ENCODE results near the gene MAOB. TPM values are rescaled to one million over a fixed set of nuclear protein-coding genes. Genes with fewer than 3 reads are reported as not detected.

MAOB gene
- total RNA-seq, 1 experiment from 2014 or later, result 1.1 TPM

DNA sequence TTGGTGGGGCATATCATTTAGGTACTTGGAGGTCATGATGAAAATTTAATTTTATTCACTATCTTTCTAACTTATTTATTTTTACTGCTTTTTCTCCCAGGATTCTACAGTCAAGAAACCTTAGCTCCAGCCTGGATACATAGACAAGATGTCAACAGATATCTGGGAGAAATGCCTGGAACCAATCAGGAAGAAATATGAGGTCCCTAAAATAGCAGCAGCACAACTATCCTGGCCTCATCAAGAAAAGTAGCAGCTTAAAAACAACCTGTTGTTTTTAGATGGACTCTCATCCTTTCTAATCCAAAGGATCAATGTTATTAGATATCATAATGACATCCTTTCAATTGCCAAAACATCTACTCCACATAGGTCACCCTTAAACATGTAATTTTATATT lies 54.5 kb downstream of the MAOB start:
- Histone ChIP-seq H2BK15ac (ENCODE audit: low read depth, low read length) (no peak overlapping the region), H4K91ac (ENCODE audit: insufficient read length, low read depth, low read length) (no peak overlapping the region), H4K8ac (replicated peaks; ENCODE audit: insufficient read length, low read depth, low read length) (no peak overlapping the region), H4K5ac (ENCODE audit: insufficient read length, low read depth, low read length) (no peak overlapping the region), H2BK20ac (ENCODE audit: low read depth, low read length, poor library complexity, severe bottlenecking) (no peak overlapping the region), H3K18ac (ENCODE audit: insufficient read length, low read depth, low read length) (no peak overlapping the region), H3K23ac (ENCODE audit: insufficient read length, low read depth, low read length) (no peak overlapping the region), H3K56ac (ENCODE audit: insufficient read length, low read depth, low read length) (no peak overlapping the region), H2AFZ (ENCODE audit: low read length) (no peak overlapping the region), H3K9ac (ENCODE audit: extremely low read depth, insufficient read length, low read length) (no peak overlapping the region), H3K4me1 (ENCODE audit: insufficient read depth, low read length) (peaks cover 4% of the 10 kb centered on the region; the same call in 1 of the 2 replicates), H2BK12ac (ENCODE audit: insufficient read length, low read depth, low read length) (no peak overlapping the region), H3K4ac (ENCODE audit: low read depth, low read length) (no peak overlapping the region), H3T11ph (ENCODE audit: low read length) (no peak overlapping the region), H3K79me1 (ENCODE audit: insufficient read depth, low read depth, low read length, poor library complexity, severe bottlenecking) (no peaks in the 10 kb centered on the region), H3K27ac (ENCODE audit: insufficient read length, low read depth, low read length) (no peak overlapping the region), H2BK5ac (ENCODE audit: insufficient read length, low read length) (no peak overlapping the region), H2BK120ac (ENCODE audit: low read depth, low read length, poor library complexity, severe bottlenecking) (no peak overlapping the region), H3K79me2 (ENCODE audit: insufficient read depth, low read length) (no peaks in the 10 kb centered on the region), H3K9me3 (ENCODE audit: control insufficient read depth, low read depth, low read length) (peaks cover 27% of the 10 kb centered on the region), H3K14ac (ENCODE audit: insufficient read depth, low read length) (no peak overlapping the region), H3K4me2 (ENCODE audit: insufficient read depth, insufficient read length, low read length) (no peak overlapping the region), H4K20me1 (ENCODE audit: control insufficient read depth, insufficient read depth, insufficient read length) (no peaks in the 10 kb centered on the region), H3K27me3 (ENCODE audit: insufficient read depth, low read length) (no peaks in the 10 kb centered on the region), H3K23me2 (ENCODE audit: insufficient read length, low read depth, low read length, poor library complexity, severe bottlenecking) (no peaks in the 10 kb centered on the region), H2AK5ac (ENCODE audit: insufficient read length, low read length) (no peak overlapping the region)
- H3K36me3 Mint-ChIP-seq (ENCODE audit: insufficient read depth in 1 of 3, low read depth in 3 of 3), result peaks cover 0 to 2% (median 0%) of the 10 kb centered on the region in 3 experiments; a peak in 2 of 7 replicates
- H3K4me3 Mint-ChIP-seq, result no peak overlapping the region
- peaks cover 7 to 9% of the 10 kb centered on the region in 2 experiments for H3K4me1 Mint-ChIP-seq
- H3K27me3 Mint-ChIP-seq (ENCODE audit: low read depth), result no peaks in the 10 kb centered on the region; the same call in 1 of the 2 replicates
- peaks cover 66 to 67% of the 10 kb centered on the region in 2 experiments for H3K9me3 Mint-ChIP-seq
- TF ChIP-seq, protein P1, sequence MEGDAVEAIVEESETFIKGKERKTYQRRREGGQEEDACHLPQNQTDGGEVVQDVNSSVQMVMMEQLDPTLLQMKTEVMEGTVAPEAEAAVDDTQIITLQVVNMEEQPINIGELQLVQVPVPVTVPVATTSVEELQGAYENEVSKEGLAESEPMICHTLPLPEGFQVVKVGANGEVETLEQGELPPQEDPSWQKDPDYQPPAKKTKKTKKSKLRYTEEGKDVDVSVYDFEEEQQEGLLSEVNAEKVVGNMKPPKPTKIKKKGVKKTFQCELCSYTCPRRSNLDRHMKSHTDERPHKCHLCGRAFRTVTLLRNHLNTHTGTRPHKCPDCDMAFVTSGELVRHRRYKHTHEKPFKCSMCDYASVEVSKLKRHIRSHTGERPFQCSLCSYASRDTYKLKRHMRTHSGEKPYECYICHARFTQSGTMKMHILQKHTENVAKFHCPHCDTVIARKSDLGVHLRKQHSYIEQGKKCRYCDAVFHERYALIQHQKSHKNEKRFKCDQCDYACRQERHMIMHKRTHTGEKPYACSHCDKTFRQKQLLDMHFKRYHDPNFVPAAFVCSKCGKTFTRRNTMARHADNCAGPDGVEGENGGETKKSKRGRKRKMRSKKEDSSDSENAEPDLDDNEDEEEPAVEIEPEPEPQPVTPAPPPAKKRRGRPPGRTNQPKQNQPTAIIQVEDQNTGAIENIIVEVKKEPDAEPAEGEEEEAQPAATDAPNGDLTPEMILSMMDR (conservative IDR thresholded peaks at IDR 0.05), result no peak
- H3K27ac Mint-ChIP-seq, result no peak overlapping the region
- no peak for DNase-seq
